Stimulated activated CD4-positive, alpha-beta T cell treated with anti-CD3 and anti-CD28 coated beads, Interleukin-4, amount 100 ng/mL, for 24 hours (primary cell): ENCODE results near the gene RIPPLY3.
"Not testable (repeated sequence)": the region's sequence is repeated elsewhere in the genome, so short reads cannot be mapped to it uniquely, and the experiment has no call there.

Experiments used
- DNase-seq: peaks from one replicate; pipeline ENCODE4 v3.0.0-alpha.2; 2020

The RIPPLY3 gene

DNA sequence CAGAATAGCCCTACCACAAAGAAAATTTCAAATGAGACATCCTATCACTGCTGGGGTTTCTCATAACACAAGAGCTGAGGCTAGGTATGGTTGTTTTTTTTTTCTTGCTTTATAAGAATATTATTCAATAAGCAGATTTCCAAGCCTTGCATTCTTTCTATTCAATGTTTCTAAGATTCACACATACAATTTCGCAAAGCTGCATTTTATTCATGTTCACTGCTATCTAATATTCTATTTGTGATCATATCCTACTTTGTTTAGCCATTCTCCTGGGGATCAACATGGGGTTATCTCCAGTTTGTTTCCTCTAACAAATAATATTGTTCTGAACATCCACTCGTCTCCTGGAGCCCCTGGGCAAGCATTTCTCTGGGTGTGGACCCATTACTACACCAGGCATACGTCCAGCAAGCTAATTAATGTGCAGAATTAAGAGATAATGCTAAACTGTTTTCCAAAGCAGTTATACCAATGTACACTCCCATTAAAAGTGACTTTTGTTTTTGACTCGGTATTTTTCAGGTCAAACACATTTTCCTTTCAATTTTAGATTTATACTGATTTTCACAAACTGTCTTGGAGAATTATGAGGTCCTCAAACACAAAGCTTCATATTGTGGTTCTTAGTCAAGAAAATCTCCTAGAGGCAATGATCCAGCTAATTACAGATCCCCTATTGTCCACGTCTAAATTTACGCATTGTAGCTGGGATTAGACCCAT is 24.4 kb upstream of the RIPPLY3 start:
- DNase-seq, result no peak

DNA sequence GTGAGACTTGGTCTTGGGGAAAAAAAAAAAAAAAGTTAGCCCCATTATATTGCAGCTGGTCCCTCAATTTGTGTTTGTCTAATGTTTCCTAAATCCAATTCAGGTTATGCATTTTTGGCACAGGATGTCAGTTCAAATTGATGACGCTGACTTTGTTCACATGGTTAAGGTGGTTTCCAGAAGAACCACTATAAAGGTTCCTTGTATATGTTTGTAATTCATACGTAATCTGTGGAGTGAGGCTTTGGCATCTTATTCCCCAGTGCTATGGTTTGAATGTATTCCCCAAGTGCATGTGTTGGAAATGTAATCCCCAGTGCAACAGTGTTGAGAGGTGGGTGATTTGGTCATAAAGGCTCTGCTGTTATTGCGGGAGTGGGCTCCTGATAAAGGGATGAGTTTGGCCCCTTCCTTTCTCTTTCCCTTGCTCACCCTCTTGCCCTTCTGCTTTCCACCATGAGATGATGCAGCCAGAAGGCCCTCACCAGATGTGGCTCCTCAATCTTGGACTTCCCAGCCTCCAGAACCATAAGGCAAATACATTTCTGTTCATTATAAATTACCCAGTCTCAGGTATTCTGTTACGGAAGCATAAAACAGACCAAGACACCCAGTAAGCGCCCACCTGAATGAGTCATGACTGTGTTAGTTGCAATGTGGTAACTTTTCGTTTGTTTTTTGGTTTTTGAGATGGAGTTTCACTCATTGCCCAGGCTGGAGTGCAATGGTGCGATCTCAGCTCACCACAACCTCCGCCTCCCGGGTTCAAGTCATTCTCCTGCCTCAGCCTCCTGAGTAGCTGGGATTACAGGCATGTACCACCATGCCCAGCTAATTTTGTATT is 20.5 kb upstream of the RIPPLY3 start:
- DNase-seq, result no peak

DNA sequence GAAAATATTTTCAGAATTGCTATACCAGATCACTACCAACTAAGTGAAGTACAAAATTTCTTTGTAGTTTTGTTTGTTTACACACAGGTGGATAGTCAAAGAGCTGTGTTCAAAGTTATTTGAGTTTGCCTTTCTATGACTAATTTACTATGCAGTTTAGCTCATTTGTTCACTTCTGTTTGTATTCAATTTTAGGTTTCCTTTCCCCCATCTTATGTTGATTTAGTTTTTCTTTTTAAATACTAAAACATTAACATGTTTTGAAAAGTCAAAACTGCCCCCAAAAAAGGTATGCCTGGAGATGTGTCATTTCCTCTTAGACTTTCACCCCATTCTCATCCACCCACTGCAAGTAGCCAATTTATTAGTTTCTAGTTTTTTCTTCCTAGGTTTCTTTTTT is 18.7 kb upstream of the RIPPLY3 start:
- DNase-seq, result no peak

DNA sequence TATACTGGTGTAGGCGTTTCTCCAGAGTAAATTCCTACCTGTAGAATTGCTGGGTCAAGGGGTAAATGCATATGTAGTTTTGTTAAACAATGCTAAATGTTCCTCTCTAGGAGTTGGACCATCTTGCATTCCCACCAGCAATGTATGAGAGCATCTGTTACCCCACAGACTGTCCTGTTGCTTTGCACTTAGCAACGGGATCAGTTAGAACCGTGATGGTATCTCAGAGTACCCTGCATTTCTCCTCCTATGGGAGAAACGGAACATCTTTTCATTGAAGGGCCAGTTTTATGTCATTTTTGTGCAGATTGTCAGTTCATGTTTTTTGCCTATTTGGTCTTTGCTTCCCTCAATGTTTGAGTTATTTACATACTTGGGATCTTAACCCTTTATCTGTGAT is 18.0 kb upstream of the RIPPLY3 start:
- no peak for DNase-seq

DNA sequence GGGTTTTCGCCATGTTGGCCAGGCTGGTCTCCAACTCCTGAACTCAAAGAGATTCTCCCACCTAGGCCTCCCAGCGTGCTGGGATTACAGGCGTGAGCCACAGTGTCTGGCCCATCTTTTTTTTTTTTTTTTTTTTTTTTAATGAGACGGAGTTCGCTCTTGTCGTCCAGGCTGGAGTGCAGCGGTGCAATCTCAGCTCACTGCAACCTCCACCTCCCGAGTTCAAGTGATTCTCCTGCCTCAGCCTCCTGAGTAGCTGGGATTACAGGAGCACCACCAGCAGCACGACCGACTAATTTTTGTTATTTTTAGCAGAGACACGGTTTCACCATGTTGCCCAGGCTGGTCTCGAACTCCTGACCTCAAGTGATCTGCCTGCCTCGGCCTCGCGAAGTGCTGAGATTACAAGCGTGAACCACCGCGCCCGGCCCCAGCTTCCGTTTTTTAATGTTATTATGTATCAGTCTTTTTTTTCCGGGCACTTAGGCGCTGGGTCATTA is 17.3 kb upstream of the RIPPLY3 start:
- DNase-seq, result not testable (repeated sequence)

DNA sequence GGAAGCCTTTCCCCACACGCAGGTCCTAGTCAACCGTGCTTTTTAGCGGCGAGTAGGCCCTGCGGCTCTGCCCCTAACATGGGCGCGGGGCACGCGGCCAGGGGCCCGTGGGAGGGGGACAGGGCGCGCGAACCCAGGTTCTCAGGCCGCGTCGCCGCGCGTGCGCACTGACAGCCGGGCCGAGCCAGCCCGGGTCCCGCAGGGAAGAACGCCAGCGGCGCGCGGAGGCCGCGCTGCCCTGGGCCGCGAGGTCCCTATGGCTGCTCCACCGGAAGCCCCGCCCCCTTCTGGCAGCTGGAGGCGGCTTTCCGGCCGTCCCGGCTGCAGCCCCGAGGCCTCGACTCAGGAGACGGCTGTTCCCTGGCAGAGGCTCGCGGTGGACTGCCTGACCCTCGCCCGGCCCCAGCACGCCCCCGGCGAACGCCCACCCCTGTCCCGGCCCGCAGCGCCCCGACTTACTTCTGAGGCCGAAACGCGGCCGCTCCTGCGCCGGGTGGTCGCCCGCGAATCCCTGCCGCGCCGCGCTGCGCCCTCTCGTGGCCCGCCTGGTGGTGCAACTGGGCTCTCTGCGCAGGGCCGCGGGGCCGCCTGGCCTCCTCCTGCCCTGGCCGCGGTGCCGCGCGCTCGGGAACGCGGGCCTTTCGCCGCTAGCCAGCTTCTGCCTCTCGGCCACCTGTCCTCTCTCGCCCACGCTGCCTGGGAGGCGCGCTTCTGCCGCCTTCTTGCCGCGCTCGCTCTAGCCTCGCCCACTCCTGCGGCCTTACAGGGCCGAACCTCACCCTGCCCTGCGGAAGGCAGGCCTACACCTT is 16.6 kb upstream of the RIPPLY3 start:
- DNase-seq, result peak; percentile 88

DNA sequence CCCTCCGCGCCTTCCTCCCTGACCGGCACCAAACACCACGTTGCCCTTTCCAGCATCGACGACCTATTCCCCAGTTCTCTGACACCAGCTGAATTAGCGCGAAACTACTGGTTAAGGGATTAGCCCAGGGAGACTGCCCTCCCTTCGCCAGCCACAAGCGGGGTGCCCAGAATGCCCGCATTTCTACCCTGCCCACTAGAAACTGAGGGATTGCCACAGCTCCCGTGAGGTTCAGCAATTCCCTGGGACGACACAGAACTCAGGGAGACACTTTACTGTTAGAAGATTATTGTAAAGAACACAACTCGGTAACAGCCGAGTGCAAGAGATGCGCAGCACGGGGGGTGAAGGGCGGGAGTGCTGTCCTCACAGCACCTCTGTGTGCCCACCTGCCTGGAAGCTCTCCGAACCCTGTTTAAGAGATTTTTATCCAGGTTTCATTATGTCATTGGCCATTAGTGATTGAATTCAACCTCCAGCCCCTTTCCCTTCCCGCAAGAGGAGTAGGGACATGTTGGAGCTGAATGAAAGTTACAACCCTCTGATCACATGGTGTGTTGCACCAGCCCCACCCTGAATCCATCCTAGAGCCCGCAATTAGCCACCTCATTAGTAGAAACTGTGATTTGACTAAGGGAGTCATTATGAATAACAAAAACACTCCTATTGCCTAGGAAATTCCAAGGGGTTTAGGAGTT is 15.8 kb upstream of the RIPPLY3 start:
- no peak for DNase-seq

DNA sequence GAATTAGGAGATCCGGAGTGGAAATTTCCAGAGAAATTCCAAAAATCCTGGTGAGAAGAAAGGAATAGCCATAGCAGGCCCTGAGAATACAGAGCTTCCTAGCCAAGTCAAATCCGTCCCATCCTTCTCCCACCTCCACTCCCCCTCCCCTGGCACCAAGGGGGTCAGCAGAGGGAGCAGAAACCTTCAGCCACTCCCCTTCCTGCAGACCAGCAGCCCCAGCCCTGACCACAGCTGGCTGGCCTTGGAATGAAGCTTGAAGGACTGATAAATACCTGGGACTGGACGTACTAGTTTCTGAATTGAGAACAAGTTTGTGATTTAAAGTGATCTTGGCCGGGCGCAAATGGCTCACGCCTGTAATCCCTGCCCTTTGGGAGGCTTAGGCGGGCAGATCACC is 13.8 kb upstream of the RIPPLY3 start:
- no peak for DNase-seq

DNA sequence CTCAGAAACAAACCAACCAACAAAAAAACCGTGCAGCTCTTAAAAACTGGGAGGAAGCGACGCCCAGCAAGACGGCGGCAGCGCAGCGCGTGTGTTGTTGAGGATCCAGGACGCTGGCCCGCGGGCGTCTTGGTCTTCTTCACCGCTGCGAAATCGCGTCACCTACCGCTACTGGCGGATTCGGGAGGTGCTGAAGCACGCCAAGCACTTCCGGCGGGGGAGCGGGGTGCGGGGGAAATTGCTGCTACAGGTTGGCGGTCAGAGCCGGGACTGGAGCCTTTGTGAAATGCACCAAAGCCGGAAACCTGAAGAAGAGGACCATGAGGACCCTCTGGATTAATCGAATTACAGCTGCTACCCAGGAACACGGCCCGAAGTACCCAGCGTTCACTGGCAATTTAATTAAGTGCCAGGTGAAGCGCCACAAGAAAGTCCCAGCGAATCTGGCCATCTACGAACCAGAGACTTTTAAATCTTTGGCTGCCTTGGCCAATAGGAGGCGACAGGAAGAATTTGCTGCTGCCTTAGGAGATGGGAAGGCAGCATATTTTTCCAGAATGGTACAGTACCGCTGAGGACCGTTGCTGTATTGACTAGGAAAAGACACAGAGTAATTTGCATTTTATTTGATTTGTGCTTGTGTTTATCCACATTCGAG is 11.9 kb upstream of the RIPPLY3 start:
- DNase-seq, result peak; percentile 26

DNA sequence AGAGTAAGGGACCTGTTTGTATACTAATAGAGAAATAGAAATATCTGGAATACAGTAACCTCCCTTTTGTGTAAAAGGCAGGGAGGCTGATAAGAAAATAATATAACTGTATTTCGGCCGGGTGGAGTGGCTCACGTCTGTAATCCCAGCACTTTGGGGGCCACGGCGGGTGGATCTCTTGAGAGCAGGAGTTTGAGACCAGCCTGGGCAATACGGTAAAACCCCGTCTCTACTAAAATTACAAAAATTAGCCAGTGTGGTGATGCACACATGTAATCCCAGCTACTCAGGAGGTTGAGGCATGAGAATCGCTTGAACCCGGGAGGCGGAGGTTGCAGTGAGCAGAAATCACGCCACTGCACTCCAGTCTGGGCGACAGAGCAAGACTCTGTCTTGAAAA is 11.2 kb upstream of the RIPPLY3 start:
- DNase-seq, result not testable (repeated sequence)

DNA sequence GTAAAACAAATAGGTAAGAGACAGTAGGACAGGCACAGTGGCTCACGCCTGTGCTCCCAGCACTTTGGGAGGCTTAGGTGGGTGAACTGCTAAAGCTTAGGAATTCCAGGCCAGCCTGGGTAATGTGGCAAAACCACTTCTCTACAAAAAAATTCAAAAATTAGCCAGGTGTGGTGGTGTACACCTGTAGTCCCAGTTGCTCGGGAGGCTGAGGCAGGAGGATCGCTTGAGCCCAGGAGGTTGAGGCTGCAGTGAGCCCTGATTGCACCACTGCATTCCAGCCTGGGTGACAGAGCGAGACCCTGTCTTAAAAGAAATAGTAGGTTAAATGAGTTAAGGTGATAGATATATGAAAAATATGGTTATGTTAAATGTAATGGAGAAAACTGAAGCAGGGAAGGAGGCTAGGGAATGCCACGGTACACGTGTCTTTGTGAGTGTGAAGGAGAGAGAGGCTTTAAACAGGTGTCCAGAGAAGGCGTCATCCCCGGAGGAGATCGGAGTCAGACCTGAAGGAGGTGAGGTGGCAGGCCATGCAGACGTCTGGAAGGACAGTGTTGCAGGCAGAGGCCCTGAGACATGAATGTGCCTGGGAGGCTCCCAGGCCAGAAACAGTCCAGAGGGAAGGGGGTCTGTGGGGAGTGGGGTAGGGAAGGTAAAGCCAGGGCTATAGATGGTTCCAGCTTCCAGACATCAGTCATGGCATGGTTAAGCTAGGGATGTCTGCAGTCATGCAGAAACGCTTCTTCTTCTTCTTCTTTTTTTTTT is 7.2 kb upstream of the RIPPLY3 start:
- no peak for DNase-seq

DNA sequence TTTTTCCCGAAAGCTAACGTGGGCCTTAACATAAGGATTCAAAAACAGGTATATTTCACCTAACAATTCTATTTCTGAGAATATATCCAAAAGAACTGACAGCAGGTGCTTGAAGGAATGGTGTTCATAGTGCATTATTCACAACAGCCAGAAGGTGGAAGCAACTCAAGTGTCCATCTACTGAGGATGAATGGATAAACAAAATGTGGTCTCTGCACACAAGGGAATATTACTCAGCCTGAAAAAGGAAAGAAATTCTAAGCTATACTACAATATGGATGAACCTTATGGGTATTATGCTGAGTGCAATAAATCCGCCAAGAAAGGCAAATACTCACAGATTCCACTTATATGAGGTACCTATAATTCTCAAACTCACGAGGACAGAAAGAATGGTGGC is 6.1 kb upstream of the RIPPLY3 start:
- no peak for DNase-seq

DNA sequence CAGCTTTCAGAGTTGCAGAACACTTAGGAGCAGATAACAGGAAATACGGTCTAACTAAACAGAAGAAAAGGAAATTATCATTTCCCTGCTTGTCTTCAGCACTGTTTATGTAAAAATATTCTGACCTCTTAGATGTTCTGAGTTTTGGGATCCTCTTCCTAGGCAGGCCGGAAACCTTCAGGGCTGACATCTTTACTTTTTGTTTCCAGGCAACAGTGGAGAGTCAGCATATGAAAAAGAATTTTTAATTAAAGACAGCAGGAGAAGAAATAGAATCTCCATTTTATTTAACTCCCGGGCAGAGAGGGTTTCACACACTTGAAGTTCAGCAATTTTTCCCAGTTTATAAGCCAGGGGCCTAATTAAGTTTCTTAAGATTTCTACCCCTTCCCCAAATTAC is 5.1 kb upstream of the RIPPLY3 start:
- DNase-seq, result no peak

DNA sequence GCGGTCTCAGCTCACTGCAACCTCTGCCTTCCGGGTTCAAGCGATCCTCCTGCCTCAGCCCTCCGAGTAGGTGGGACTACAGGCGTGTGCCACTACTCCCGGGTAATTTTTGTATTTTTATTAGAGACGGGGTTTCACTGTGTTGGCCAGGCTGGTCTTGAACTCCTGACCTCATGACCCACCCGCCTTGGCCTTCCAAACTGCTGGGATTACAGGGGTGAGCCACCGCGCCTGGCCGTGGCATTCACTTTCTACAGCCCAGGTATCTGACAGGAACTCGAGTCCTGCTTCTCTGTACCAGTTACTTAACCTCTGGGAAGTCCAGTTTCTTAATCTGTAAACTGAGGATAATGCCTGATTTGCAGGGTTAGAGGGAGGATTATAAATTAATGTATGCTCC is 3.7 kb upstream of the RIPPLY3 start:
- DNase-seq, result not testable (repeated sequence)

DNA sequence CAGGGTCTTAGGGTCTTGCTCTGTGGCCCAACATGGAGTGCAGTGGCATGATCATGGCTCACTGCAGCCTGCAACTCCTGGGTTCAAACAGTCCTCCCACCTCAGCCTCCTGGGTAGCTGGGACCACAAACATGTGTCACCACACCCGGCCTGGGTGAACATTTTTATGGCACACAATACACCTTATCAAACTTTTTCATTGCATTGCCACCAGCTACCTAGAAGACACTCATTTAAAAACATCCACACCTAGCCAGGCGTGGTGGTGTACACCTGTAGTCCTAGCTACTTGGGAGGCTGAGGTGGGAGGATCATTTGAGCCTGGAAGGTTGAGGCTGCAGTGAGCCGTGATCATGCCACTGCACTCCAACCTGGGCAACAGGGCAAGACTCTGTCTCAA is 2.6 kb upstream of the RIPPLY3 start:
- not testable (repeated sequence) for DNase-seq

DNA sequence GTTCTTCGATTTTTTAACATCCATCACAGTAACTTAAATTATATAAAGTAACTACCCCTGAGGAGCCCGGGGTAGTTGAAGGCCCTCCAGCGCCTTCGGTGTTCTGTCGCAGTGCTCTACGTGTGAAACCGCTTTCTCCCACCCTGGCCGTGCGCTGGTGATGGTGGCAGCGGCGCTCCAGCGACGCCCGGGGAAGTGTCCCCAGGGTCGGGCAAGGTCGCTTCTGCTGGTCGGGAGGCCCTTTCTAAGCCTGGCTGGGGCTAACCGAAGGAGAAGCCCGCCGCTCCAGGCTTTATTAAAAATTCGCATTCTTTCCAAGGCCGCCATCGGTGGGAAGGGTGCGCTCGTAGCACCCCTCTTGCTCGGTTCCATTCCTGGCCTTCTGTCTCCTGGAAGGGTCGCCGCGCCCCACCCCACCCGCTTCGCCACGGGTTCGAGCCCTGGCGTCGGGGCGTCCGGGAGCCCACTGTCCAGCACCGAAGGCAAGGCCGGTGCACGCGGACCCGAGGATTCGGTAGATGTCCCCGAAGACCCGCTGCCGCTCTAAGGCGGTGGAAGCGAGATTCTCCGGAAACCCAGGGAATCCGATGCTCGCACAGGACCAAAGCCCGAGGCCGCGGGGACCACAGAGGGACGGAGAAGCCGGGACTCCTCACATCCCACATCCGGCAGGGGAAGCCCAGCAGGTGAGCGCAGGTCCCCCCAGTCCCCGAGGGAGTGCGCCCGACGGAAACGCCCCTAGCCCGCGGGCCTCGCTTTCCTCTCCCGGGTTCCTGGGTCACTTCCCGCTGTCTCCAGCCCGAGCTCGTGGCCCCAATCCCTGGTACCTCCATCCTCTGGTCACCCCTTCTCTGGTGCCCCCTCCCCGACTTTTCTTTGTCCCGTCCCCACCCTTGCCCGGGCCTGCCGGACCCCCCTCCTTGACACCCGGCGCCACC is 685 bp upstream of the RIPPLY3 start:
- DNase-seq, result no peak

DNA sequence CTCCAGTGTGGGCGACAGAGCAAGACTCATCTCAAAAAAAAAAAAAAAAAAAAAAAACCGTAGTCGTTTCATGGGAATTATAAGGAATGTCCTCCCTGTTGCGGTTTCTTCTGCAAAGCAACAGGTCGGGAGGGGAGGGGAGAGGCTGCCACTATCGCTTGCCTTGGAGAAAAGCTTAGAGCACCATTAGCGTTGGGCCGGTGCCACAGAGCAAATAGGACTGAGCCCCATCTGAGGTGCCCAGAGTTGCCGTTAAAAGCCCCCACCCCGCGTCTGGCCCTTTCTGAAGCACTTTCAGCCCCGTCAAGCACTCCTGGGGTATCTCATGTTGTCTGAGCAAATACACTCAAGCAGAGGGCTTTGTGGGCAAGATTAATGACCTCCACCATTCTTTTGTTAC is 2.2 kb downstream of the RIPPLY3 start:
- no peak for DNase-seq

DNA sequence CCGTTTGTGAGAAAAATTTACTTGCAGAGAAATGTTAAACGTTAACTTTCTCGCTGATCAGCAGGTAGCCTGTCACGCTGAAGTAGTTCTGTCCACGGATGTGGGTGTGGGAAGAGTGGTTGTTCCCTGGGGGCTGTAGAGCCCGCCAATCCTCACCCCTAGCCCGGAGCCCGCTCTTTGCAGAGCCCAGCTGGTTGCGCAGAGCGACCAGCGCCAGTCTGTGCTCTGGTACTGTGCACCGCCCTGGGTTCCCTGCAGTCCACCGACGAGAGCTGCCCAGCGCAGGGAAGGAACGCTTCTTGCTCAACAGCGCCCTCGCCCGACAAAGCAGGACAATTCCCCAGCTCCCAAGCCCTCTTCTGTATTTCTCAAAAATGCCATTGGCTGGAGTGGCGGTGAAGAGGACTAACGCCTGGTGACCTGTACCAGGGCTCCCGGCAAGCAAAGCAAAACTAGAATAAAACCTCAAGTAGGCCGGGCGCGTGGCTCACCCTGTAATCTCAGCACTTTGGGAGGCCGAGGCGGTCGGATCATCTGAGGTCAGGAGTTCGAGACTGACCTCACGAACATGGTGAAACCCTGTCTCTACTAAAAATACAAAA is 3.3 kb downstream of the RIPPLY3 start:
- DNase-seq, result peak; percentile 80

DNA sequence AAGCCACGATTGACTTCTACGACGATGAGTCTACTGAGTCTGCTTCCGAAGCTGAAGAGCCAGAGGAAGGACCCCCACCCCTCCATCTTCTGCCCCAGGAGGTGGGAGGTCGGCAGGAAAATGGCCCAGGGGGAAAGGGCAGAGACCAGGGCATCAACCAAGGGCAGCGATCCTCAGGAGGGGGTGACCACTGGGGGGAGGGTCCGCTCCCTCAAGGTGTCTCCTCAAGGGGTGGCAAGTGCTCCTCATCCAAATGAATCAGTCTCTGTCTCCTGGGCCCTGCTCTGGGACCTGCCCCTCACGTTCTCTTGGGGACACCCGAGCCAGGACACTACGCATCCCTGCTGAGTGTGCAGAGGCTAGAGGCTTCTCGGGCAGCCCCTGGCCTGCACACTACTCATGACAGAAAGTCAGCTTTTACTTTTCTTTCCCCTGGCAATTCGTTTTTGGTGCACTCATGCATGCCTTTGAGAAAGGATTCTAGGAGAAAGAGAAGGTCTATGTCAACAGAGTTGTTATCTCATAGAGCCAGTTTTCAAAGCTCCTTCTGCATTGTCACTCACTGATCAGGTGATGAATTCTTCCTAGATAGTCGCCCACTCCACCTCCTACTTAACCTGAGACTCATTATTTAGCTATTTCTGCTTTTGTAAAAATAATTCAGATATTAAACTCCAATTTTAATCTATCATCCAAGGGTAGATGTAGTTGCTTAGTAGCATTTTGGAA is 11.6 kb downstream of the RIPPLY3 start:
- DNase-seq, result no peak
